Right ventricle myocardium superior (tissue), 1 donor: ENCODE data around the gene NRXN3. TPM values are rescaled to one million over a fixed set of nuclear protein-coding genes. Genes with fewer than 3 reads are reported as not detected.

Source experiments
- ATAC-seq: fragments of 200-7000 bp; cut with Tn5 transposase; one replicate; pipeline ENCODE4 v1.9.1; 2020; ENCODE audit warnings: mild to moderate bottlenecking; ENCODE audit not compliant: poor library complexity
- DNase-seq: peaks from one replicate; pipeline ENCODE4 v3.0.0-alpha.2; 2020
- intact Hi-C: fragments of 100-400 bp; cut with DNase I; formaldehyde crosslinking; loops from one replicate; pipeline ENCODE4 v1.11.2; 2022
- total RNA-seq: library from RNA; stranded (reverse); fragmentation: NEBNext Ultra II Directional; extraction: Animal tissue kit (Norgen Biotek cat#: 25700); gene quantifications from one replicate; pipeline ENCODE4 v1.2.1, GENCODE V29; 2021
- donor health status: DM: no; HTN: yes; CAD: no; lungs with severe emphysema.

NRXN3 gene
- total RNA-seq, 1 donor from 2014 or later = 1.3 TPM

GRCh38 chr14:78709795-78710557 lies 539.8 kb downstream of the NRXN3 start:
- no peak for ATAC-seq
- intact Hi-C loops = no loop called here
- DNase-seq = no peak

- ATAC-seq (no peak), DNase-seq (no peak)
Observed at GRCh38 chr14:78710963-78711362, 540.8 kb downstream of the NRXN3 start.

GRCh38 chr14:78713716-78714115 lies 543.5 kb downstream of the NRXN3 start:
- DNase-seq (no peak), ATAC-seq (no peak)
- intact Hi-C loops = no loop called here

More at GRCh38 chr14:78710963-78711362, 540.8 kb downstream of the NRXN3 start:
- intact Hi-C loops = no loop called here

GRCh38 chr14:78714711-78715110 lies 544.5 kb downstream of the NRXN3 start:
- intact Hi-C loops = no loop called here
- DNase-seq (no peak), ATAC-seq (no peak)

GRCh38 chr14:78721756-78722480 lies 551.7 kb downstream of the NRXN3 start:
- intact Hi-C loops = no loop called here
- ATAC-seq = no peak
- no peak for DNase-seq

GRCh38 chr14:78725086-78725485 lies 554.9 kb downstream of the NRXN3 start:
- intact Hi-C loops = no loop called here

GRCh38 chr14:78737116-78737515 lies 566.9 kb downstream of the NRXN3 start:
- DNase-seq (no peak), ATAC-seq (no peak)
- intact Hi-C loops = no loop called here

More at GRCh38 chr14:78725086-78725485, 554.9 kb downstream of the NRXN3 start:
- DNase-seq (no peak), ATAC-seq (no peak)

GRCh38 chr14:78737601-78738000 lies 567.4 kb downstream of the NRXN3 start:
- intact Hi-C loops = no loop called here
- DNase-seq = no peak
- no peak for ATAC-seq

- ATAC-seq (no peak), DNase-seq (no peak)
- intact Hi-C loops = no loop called here
Observed at GRCh38 chr14:78746086-78746595, 576.0 kb downstream of the NRXN3 start.

GRCh38 chr14:78747813-78748212 lies 577.6 kb downstream of the NRXN3 start:
- ATAC-seq = no peak
- DNase-seq = no peak

GRCh38 chr14:78752518-78753188 lies 582.5 kb downstream of the NRXN3 start:
- DNase-seq (no peak), ATAC-seq (no peak)
- intact Hi-C loops = no loop called here

More at GRCh38 chr14:78747813-78748212, 577.6 kb downstream of the NRXN3 start:
- intact Hi-C loops = no loop called here

GRCh38 chr14:78754059-78754458 lies 583.9 kb downstream of the NRXN3 start:
- intact Hi-C loops = no loop called here
- ATAC-seq (no peak), DNase-seq (no peak)

- ATAC-seq (no peak), DNase-seq (no peak)
- intact Hi-C loops = no loop called here
Observed at GRCh38 chr14:78758333-78758732, 588.2 kb downstream of the NRXN3 start.

GRCh38 chr14:78762331-78762730 lies 592.2 kb downstream of the NRXN3 start:
- DNase-seq = no peak
- no peak for ATAC-seq
- intact Hi-C loops = no loop called here

GRCh38 chr14:78763746-78764145 lies 593.6 kb downstream of the NRXN3 start:
- intact Hi-C loops = no loop called here
- no peak for ATAC-seq

GRCh38 chr14:78764240-78764639 lies 594.1 kb downstream of the NRXN3 start:
- no peak for DNase-seq
- intact Hi-C loops = no loop called here
- no peak for ATAC-seq

More at GRCh38 chr14:78763746-78764145, 593.6 kb downstream of the NRXN3 start:
- no peak for DNase-seq

GRCh38 chr14:78764645-78765044 lies 594.5 kb downstream of the NRXN3 start:
- intact Hi-C loops = no loop called here
- no peak for ATAC-seq
- DNase-seq = no peak

- ATAC-seq = no peak
- no peak for DNase-seq
- intact Hi-C loops = no loop called here
Observed at GRCh38 chr14:78767436-78767835, 597.3 kb downstream of the NRXN3 start.

- no peak for ATAC-seq
- DNase-seq = no peak
- intact Hi-C loops = no loop called here
Observed at GRCh38 chr14:78782551-78782950, 612.4 kb downstream of the NRXN3 start.
